ES-I3 (cell line): ENCODE results near the gene EMC8.

Experiments
- H3K36me3 ChIP-seq: 2 replicates; pipeline ENCODE4 v1.6.1; 2013; ENCODE audit warnings: mild to moderate bottlenecking, low read length, control low read depth, moderate library complexity; ENCODE audit not compliant: insufficient read depth
- H3K4me1 ChIP-seq: 2 replicates; pipeline ENCODE4 v1.6.1; 2013; ENCODE audit warnings: mild to moderate bottlenecking, control low read depth, low read length; ENCODE audit not compliant: insufficient read depth
- H3K9ac ChIP-seq: 2 replicates; pipeline ENCODE4 v1.6.1; 2013; ENCODE audit warnings: low read depth, mild to moderate bottlenecking, low read length, moderate library complexity
- H3K9me3 ChIP-seq: 2 replicates; pipeline ENCODE4 v1.6.1; 2013; ENCODE audit warnings: mild to moderate bottlenecking, low read length, moderate library complexity; ENCODE audit not compliant: control insufficient read depth, insufficient read depth

Gene EMC8

GRCh38 chr16:85793662-85794298, 5.6 kb downstream of the EMC8 start:
- Histone ChIP-seq H3K9me3 (no peaks in the 10 kb centered on the region), H3K4me1 (no peaks in the 10 kb centered on the region; the same call in 1 of the 2 replicates), H3K9ac (no peak overlapping the region), H3K36me3 (peaks cover 11% of the 10 kb centered on the region; the same call in 1 of the 2 replicates)

GRCh38 chr16:85789773-85790172, 9.6 kb downstream of the EMC8 start:
- no peak overlapping the region for H3K9ac ChIP-seq
- peaks cover 20% of the 10 kb centered on the region for H3K36me3 ChIP-seq
- H3K9me3 ChIP-seq = no peaks in the 10 kb centered on the region
- H3K4me1 ChIP-seq = no peaks in the 10 kb centered on the region

- Histone ChIP-seq H3K4me1 (no peaks in the 10 kb centered on the region), H3K36me3 (peaks cover 20% of the 10 kb centered on the region), H3K9ac (no peak overlapping the region), H3K9me3 (no peaks in the 10 kb centered on the region)
Measured at GRCh38 chr16:85788819-85789218, 10.5 kb downstream of the EMC8 start.

- Histone ChIP-seq H3K9me3 (no peaks in the 10 kb centered on the region), H3K36me3 (peaks cover 18% of the 10 kb centered on the region), H3K9ac (no peak overlapping the region), H3K4me1 (no peaks in the 10 kb centered on the region)
Measured at GRCh38 chr16:85785927-85786326, 13.4 kb downstream of the EMC8 start.

GRCh38 chr16:85784813-85785212, 14.5 kb downstream of the EMC8 start:
- no peak overlapping the region for H3K9ac ChIP-seq
- no peaks in the 10 kb centered on the region for H3K9me3 ChIP-seq
- no peaks in the 10 kb centered on the region for H3K4me1 ChIP-seq
- peaks cover 21% of the 10 kb centered on the region for H3K36me3 ChIP-seq

- H3K9ac ChIP-seq = no peak overlapping the region
- H3K36me3 ChIP-seq = peaks cover 25% of the 10 kb centered on the region
- no peaks in the 10 kb centered on the region for H3K4me1 ChIP-seq
- H3K9me3 ChIP-seq = no peaks in the 10 kb centered on the region
Measured at GRCh38 chr16:85783441-85783840, 15.9 kb downstream of the EMC8 start.

GRCh38 chr16:85782451-85782850, 16.9 kb downstream of the EMC8 start:
- Histone ChIP-seq H3K36me3 (peaks cover 18% of the 10 kb centered on the region), H3K4me1 (no peaks in the 10 kb centered on the region), H3K9ac (no peak overlapping the region), H3K9me3 (no peaks in the 10 kb centered on the region)

GRCh38 chr16:85781695-85782370, 17.5 kb downstream of the EMC8 start:
- H3K9me3 ChIP-seq = no peaks in the 10 kb centered on the region
- peaks cover 18% of the 10 kb centered on the region for H3K36me3 ChIP-seq
- no peaks in the 10 kb centered on the region for H3K4me1 ChIP-seq
- H3K9ac ChIP-seq = no peak overlapping the region

GRCh38 chr16:85781156-85781555, 18.2 kb downstream of the EMC8 start:
- Histone ChIP-seq H3K4me1 (no peaks in the 10 kb centered on the region), H3K9ac (no peak overlapping the region), H3K36me3 (peaks cover 13% of the 10 kb centered on the region), H3K9me3 (no peaks in the 10 kb centered on the region)

- Histone ChIP-seq H3K36me3 (peaks cover 15% of the 10 kb centered on the region), H3K9me3 (no peaks in the 10 kb centered on the region), H3K4me1 (no peaks in the 10 kb centered on the region), H3K9ac (no peak overlapping the region)
Measured at GRCh38 chr16:85780281-85780680, 19.1 kb downstream of the EMC8 start.

- Histone ChIP-seq H3K9ac (no peak overlapping the region), H3K36me3 (peaks cover 15% of the 10 kb centered on the region), H3K9me3 (no peaks in the 10 kb centered on the region), H3K4me1 (no peaks in the 10 kb centered on the region)
Measured at GRCh38 chr16:85778873-85779272, 20.5 kb downstream of the EMC8 start.

- Histone ChIP-seq H3K4me1 (no peaks in the 10 kb centered on the region), H3K9ac (no peak overlapping the region), H3K9me3 (no peaks in the 10 kb centered on the region), H3K36me3 (peaks cover 15% of the 10 kb centered on the region)
Measured at GRCh38 chr16:85777583-85778310, 21.6 kb downstream of the EMC8 start.

GRCh38 chr16:85774811-85775210, 24.5 kb downstream of the EMC8 start:
- peaks cover 7% of the 10 kb centered on the region; the same call in 1 of the 2 replicates for H3K36me3 ChIP-seq
- H3K9ac ChIP-seq = no peak overlapping the region
- no peaks in the 10 kb centered on the region for H3K4me1 ChIP-seq
- no peaks in the 10 kb centered on the region for H3K9me3 ChIP-seq

GRCh38 chr16:85774136-85774535, 25.2 kb downstream of the EMC8 start:
- no peaks in the 10 kb centered on the region for H3K4me1 ChIP-seq
- no peak overlapping the region for H3K9ac ChIP-seq
- H3K9me3 ChIP-seq = no peaks in the 10 kb centered on the region
- peaks cover 6% of the 10 kb centered on the region; the same call in 1 of the 2 replicates for H3K36me3 ChIP-seq

GRCh38 chr16:85773044-85773443, 26.3 kb downstream of the EMC8 start:
- Histone ChIP-seq H3K9ac (no peak overlapping the region), H3K9me3 (no peaks in the 10 kb centered on the region), H3K36me3 (peaks cover 2% of the 10 kb centered on the region; the same call in 1 of the 2 replicates), H3K4me1 (peaks cover 9% of the 10 kb centered on the region)
